ENCODE measurements around the gene LRRFIP2.

The LRRFIP2 gene

GRCh38 chr3:37040231-37040630 lies 134.2 kb downstream of the LRRFIP2 start:
- H3K9ac ChIP-seq (ENCODE audit: insufficient read length, low read depth) = no peak overlapping the region
- H3K36me3 ChIP-seq (ENCODE audit: insufficient read depth, insufficient read length, low read length) = peaks cover 72% of the 10 kb centered on the region
- H3K27me3 ChIP-seq (ENCODE audit: insufficient read depth, insufficient read length) = no peaks in the 10 kb centered on the region
- H3K4me1 ChIP-seq (ENCODE audit: insufficient read depth, insufficient read length) = no peaks in the 10 kb centered on the region
- no peak for DNase-seq (ENCODE audit: low read depth, low spot score)
- TF ChIP-seq ZNF274 (IDR thresholded peaks at IDR 0.05; ENCODE audit: low read depth, low read length) (no peak), SUZ12 (IDR thresholded peaks at IDR 0.05; ENCODE audit: extremely low read depth, insufficient read depth, insufficient read length) (no peak), YY1 (IDR thresholded peaks at IDR 0.05; ENCODE audit: insufficient read depth, insufficient read length) (no peak)
- no peak overlapping the region for H3K4me3 ChIP-seq (ENCODE audit: insufficient read length, low read depth)
- peaks cover 14% of the 10 kb centered on the region for H3K9me3 ChIP-seq (ENCODE audit: insufficient read depth, low read length)

DNA sequence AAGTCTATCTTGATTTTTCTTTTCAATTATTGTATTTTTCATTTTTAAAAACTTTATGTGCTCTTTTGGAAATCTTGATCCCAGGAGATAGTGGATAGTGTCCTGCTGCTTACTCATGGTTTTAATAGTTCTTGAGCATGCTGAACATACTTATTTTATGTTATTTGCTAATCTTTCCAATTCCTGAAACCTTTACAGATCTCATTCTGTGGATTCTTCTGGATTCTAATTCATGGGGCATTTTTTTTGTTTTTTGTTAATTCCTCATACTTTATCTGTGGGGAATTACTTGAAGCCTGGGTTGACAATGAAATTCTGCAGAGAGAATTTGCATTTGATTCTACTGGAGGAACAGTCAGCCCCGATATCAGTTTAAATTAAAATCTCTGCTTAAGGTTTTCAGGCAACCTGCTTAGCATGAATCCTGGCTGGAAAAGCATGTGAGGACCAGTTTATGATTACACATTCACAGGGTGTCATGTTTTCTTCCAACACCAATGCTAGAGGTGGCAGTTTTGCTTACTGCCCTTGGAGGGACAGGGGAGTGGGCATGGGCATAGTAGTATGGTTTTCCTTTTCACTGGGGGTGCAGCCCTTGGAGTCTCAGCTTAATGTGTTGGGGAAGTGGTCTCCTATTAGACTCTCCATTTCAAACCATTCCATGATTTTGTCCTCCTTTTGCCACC lies 135.1 kb downstream of the LRRFIP2 start:
- H3K4me3 ChIP-seq (ENCODE audit: insufficient read length, low read depth) = no peak overlapping the region
- peaks cover 75% of the 10 kb centered on the region for H3K36me3 ChIP-seq (ENCODE audit: insufficient read depth, insufficient read length, low read length)
- H3K9me3 ChIP-seq (ENCODE audit: insufficient read depth, low read length) = peaks cover 22% of the 10 kb centered on the region
- H3K4me1 ChIP-seq (ENCODE audit: insufficient read depth, insufficient read length) = no peaks in the 10 kb centered on the region
- H3K27me3 ChIP-seq (ENCODE audit: insufficient read depth, insufficient read length) = no peaks in the 10 kb centered on the region
- DNase-seq (ENCODE audit: low read depth, low spot score) = no peak
- TF ChIP-seq ZNF274 (IDR thresholded peaks at IDR 0.05; ENCODE audit: low read depth, low read length) (no peak), SUZ12 (IDR thresholded peaks at IDR 0.05; ENCODE audit: extremely low read depth, insufficient read depth, insufficient read length) (no peak)
- no peak overlapping the region for H3K9ac ChIP-seq (ENCODE audit: insufficient read length, low read depth)

DNA sequence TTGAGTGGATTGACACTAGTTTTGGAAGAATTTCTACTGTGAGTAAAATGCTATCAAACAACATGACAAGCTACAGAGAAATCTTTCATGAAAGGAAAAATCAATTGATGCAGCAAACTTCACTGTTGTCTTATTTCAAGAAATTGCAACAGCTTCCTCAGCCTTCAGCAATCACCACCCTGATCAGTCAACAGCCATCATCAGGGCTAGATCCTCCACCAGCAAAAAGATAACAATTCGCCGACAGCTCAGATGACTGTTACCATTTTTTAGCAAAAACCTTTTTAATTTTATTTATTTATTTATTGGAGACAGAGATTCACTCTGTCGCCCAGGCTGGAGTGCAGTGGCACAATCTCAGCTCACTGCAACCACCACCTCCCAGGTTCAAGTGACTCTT lies 137.0 kb downstream of the LRRFIP2 start:
- H3K9ac ChIP-seq (ENCODE audit: insufficient read length, low read depth) = no peak overlapping the region
- H3K4me1 ChIP-seq (ENCODE audit: insufficient read depth, insufficient read length) = no peaks in the 10 kb centered on the region
- no peaks in the 10 kb centered on the region for H3K27me3 ChIP-seq (ENCODE audit: insufficient read depth, insufficient read length)
- TF ChIP-seq YY1 (IDR thresholded peaks at IDR 0.05; ENCODE audit: insufficient read depth, insufficient read length) = no peak
- TF ChIP-seq ZNF274 (IDR thresholded peaks at IDR 0.05; ENCODE audit: low read depth, low read length) = no peak
- no peak for TF ChIP-seq SUZ12 (IDR thresholded peaks at IDR 0.05; ENCODE audit: extremely low read depth, insufficient read depth, insufficient read length)
- H3K9me3 ChIP-seq (ENCODE audit: insufficient read depth, low read length) = peaks cover 33% of the 10 kb centered on the region
- peaks cover 90% of the 10 kb centered on the region for H3K36me3 ChIP-seq (ENCODE audit: insufficient read depth, insufficient read length, low read length)
- H3K4me3 ChIP-seq (ENCODE audit: insufficient read length, low read depth) = no peak overlapping the region
- no peak for DNase-seq (ENCODE audit: low read depth, low spot score)

DNA sequence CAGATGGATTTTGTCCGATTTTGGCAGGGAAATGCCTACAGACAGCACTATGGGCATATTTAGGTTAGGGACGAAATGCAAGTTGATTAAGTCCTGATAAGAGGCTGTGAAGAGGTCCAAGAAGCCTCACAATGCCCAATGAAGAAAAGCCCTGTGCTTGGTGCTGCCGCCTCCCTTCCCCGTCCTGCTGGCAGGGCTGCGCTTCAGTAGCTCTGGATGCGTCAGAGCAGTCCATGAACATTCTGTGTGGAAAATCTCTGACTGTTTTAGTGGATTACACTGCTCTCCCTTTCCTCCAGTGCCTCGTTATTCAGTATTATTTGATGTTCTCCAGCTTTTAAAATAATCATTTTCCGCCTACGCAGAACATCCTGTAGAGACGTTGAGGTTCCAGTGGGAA lies 141.4 kb downstream of the LRRFIP2 start:
- DNase-seq (ENCODE audit: low read depth, low spot score) = no peak
- Histone ChIP-seq H3K4me3 (ENCODE audit: insufficient read length, low read depth) (no peak overlapping the region), H3K9ac (ENCODE audit: insufficient read length, low read depth) (no peak overlapping the region), H3K9me3 (ENCODE audit: insufficient read depth, low read length) (peaks cover 33% of the 10 kb centered on the region), H3K27me3 (ENCODE audit: insufficient read depth, insufficient read length) (no peaks in the 10 kb centered on the region), H3K36me3 (ENCODE audit: insufficient read depth, insufficient read length, low read length) (peaks cover 93% of the 10 kb centered on the region), H3K4me1 (ENCODE audit: insufficient read depth, insufficient read length) (no peaks in the 10 kb centered on the region)
- no peak for TF ChIP-seq SUZ12 (IDR thresholded peaks at IDR 0.05; ENCODE audit: extremely low read depth, insufficient read depth, insufficient read length)
- no peak for TF ChIP-seq ZNF274 (IDR thresholded peaks at IDR 0.05; ENCODE audit: low read depth, low read length)
- no peak for TF ChIP-seq YY1 (IDR thresholded peaks at IDR 0.05; ENCODE audit: insufficient read depth, insufficient read length)

DNA sequence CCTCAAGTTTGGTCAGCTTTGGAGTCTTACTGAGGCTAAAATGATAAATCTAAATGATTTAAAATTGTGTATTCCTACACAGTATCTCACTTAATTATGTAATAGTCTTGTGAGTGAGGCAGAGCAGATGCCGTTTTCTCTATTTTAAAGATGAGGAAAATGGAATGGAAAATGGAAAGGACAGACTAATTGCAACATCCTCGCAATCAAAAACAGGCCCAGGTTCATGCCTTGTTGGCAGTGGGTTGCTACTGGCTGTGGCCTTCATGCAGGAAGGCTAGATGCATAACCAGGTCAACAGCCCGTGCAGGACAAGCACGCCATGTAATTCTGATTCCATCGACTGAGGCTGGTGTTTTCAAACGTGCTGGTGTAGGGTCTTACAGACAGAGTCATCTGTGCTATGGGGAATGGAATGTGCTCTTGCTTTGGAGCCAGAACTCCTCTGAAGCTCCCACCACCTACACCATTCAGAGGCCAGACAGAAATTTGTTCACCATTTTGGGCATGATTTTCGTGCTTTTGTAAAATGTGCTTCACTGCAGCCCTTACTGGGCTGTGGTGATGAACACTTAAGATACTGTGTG lies 143.2 kb downstream of the LRRFIP2 start:
- TF ChIP-seq SUZ12 (IDR thresholded peaks at IDR 0.05; ENCODE audit: extremely low read depth, insufficient read depth, insufficient read length) (no peak), YY1 (IDR thresholded peaks at IDR 0.05; ENCODE audit: insufficient read depth, insufficient read length) (no peak), ZNF274 (IDR thresholded peaks at IDR 0.05; ENCODE audit: low read depth, low read length) (no peak)
- Histone ChIP-seq H3K9ac (ENCODE audit: insufficient read length, low read depth) (no peak overlapping the region), H3K36me3 (ENCODE audit: insufficient read depth, insufficient read length, low read length) (peaks cover 96% of the 10 kb centered on the region), H3K27me3 (ENCODE audit: insufficient read depth, insufficient read length) (no peaks in the 10 kb centered on the region), H3K4me3 (ENCODE audit: insufficient read length, low read depth) (no peak overlapping the region), H3K4me1 (ENCODE audit: insufficient read depth, insufficient read length) (no peaks in the 10 kb centered on the region), H3K9me3 (ENCODE audit: insufficient read depth, low read length) (peaks cover 28% of the 10 kb centered on the region)
- DNase-seq (ENCODE audit: low read depth, low spot score) = no peak

- peaks cover 96% of the 10 kb centered on the region for H3K36me3 ChIP-seq (ENCODE audit: insufficient read depth, insufficient read length, low read length)
- TF ChIP-seq ZNF274 (IDR thresholded peaks at IDR 0.05; ENCODE audit: low read depth, low read length) (no peak), YY1 (IDR thresholded peaks at IDR 0.05; ENCODE audit: insufficient read depth, insufficient read length) (no peak), SUZ12 (IDR thresholded peaks at IDR 0.05; ENCODE audit: extremely low read depth, insufficient read depth, insufficient read length) (no peak)
- H3K4me3 ChIP-seq (ENCODE audit: insufficient read length, low read depth) = no peak overlapping the region
- H3K27me3 ChIP-seq (ENCODE audit: insufficient read depth, insufficient read length) = no peaks in the 10 kb centered on the region
- DNase-seq (ENCODE audit: low read depth, low spot score) = no peak
- no peaks in the 10 kb centered on the region for H3K4me1 ChIP-seq (ENCODE audit: insufficient read depth, insufficient read length)
- peaks cover 22% of the 10 kb centered on the region for H3K9me3 ChIP-seq (ENCODE audit: insufficient read depth, low read length)
- no peak overlapping the region for H3K9ac ChIP-seq (ENCODE audit: insufficient read length, low read depth)
Measured at GRCh38 chr3:37030588-37030987, 143.8 kb downstream of the LRRFIP2 start.

- Histone ChIP-seq H3K9ac (ENCODE audit: insufficient read length, low read depth) (no peak overlapping the region), H3K9me3 (ENCODE audit: insufficient read depth, low read length) (peaks cover 13% of the 10 kb centered on the region), H3K27me3 (ENCODE audit: insufficient read depth, insufficient read length) (no peaks in the 10 kb centered on the region), H3K4me1 (ENCODE audit: insufficient read depth, insufficient read length) (no peaks in the 10 kb centered on the region), H3K36me3 (ENCODE audit: insufficient read depth, insufficient read length, low read length) (peaks cover 94% of the 10 kb centered on the region), H3K4me3 (ENCODE audit: insufficient read length, low read depth) (no peak overlapping the region)
- DNase-seq (ENCODE audit: low read depth, low spot score) = no peak
- no peak for TF ChIP-seq ZNF274 (IDR thresholded peaks at IDR 0.05; ENCODE audit: low read depth, low read length)
- no peak for TF ChIP-seq YY1 (IDR thresholded peaks at IDR 0.05; ENCODE audit: insufficient read depth, insufficient read length)
- no peak for TF ChIP-seq SUZ12 (IDR thresholded peaks at IDR 0.05; ENCODE audit: extremely low read depth, insufficient read depth, insufficient read length)
Measured at GRCh38 chr3:37029516-37030163, 144.7 kb downstream of the LRRFIP2 start.

Data from NT2/D1 (cell line).